DMS 273 (cell line): ENCODE data around the gene FAM168B.
A peak's percentile ranks its signal among the peaks of the same experiment; 100 is the strongest.

Source experiments
- DNase-seq: peaks from one replicate; lab custom pipeline; 2025; ENCODE audit not compliant: unreplicated experiment; lab: John Stamatoyannopoulos, UW

Gene FAM168B

GRCh38 chr2:131056204-131056931, 36.9 kb downstream of the FAM168B start:
- peak; percentile 45 for DNase-seq

- DNase-seq, result no peak
Observed at GRCh38 chr2:131055169-131056065, 37.8 kb downstream of the FAM168B start.

GRCh38 chr2:131054488-131054887, 38.8 kb downstream of the FAM168B start:
- no peak for DNase-seq

GRCh38 chr2:131052741-131053263, 40.5 kb downstream of the FAM168B start:
- no peak for DNase-seq

GRCh38 chr2:131050896-131051295, 42.4 kb downstream of the FAM168B start:
- no peak for DNase-seq

GRCh38 chr2:131049150-131049718, 44.0 kb downstream of the FAM168B start:
- no peak for DNase-seq

- no peak for DNase-seq
Observed at GRCh38 chr2:131048641-131049040, 44.6 kb downstream of the FAM168B start.

GRCh38 chr2:131047920-131048560, 45.2 kb downstream of the FAM168B start:
- no peak for DNase-seq

- DNase-seq, result no peak
Observed at GRCh38 chr2:131046918-131047652, 46.2 kb downstream of the FAM168B start.

- peak; percentile 34 for DNase-seq
Observed at GRCh38 chr2:131046028-131046917, 47.0 kb downstream of the FAM168B start.

GRCh38 chr2:131045286-131046027, 47.8 kb downstream of the FAM168B start:
- no peak for DNase-seq

- DNase-seq, result no peak
Observed at GRCh38 chr2:131044757-131045150, 48.5 kb downstream of the FAM168B start.

GRCh38 chr2:131044075-131044756, 49.0 kb downstream of the FAM168B start:
- no peak for DNase-seq

- no peak for DNase-seq
Observed at GRCh38 chr2:131043199-131044074, 49.8 kb downstream of the FAM168B start.

GRCh38 chr2:131042148-131042775, 51.0 kb downstream of the FAM168B start:
- DNase-seq, result no peak

GRCh38 chr2:131041402-131042147, 51.7 kb downstream of the FAM168B start:
- DNase-seq, result no peak
